SK-N-SH (cell line): Measurements from ENCODE around the gene ZDHHC14.

ENCODE experiments used
- CHD2 ChIP-seq: fragments of 150-350 bp; IDR thresholded peaks from 2 replicates; pipeline ENCODE4 v1.6.1; 2018; ENCODE audit warnings: low read length; ENCODE audit not compliant: partially characterized antibody
- CTCF ChIP-seq: fragments of 200-600 bp; sonication (generic); IDR thresholded peaks from 2 replicates; pipeline ENCODE4 v1.6.1; 2017; ENCODE audit warnings: antibody characterized with exemption, mild to moderate bottlenecking, moderate library complexity
- EP300 ChIP-seq, 2 experiments: IDR thresholded peaks; 2 replicates each; pipeline versions ENCODE4 v1.4.0 to v1.6.1; 2012; ENCODE audit warnings: borderline replicate concordance in 1 of 2, low read depth in 1 of 2, low read length in 1 of 2
- POLR2AphosphoS5 ChIP-seq: IDR thresholded peaks from 2 replicates; pipeline ENCODE4 v1.6.1; 2012; ENCODE audit warnings: low read depth, low read length
- RAD21 ChIP-seq: IDR thresholded peaks from 2 replicates; pipeline ENCODE4 v1.6.1; 2012; ENCODE audit warnings: mild to moderate bottlenecking, low read length
- REST ChIP-seq: IDR thresholded peaks from 2 replicates; pipeline ENCODE4 v1.6.1; 2012; ENCODE audit warnings: mild to moderate bottlenecking, low read depth, low read length, moderate library complexity
- TCF12 ChIP-seq: IDR thresholded peaks from 2 replicates; pipeline ENCODE4 v1.4.0; 2012

- TF ChIP-seq TCF12 (no peak), POLR2AphosphoS5 (no peak), REST (no peak), CHD2 (no peak), CTCF (no peak), EP300 (IDR thresholded peaks at IDR 0.05; ENCODE audit: borderline replicate concordance in 1 of 2, low read depth in 1 of 2, low read length in 1 of 2) (no peak), RAD21 (no peak)
These were observed 17.2 kb downstream of the ZDHHC14 start for GRCh38 chr6:157398151-157398550.
